Measurements from ENCODE around the gene SPHK1.

Gene SPHK1

GRCh38 chr17:76416457-76416856 is 32.0 kb downstream of the SPHK1 start:
- H3K79me2 ChIP-seq (ENCODE audit: insufficient read depth, low read length): peaks cover 91% of the 10 kb centered on the region
- no peak overlapping the region for H2AFZ ChIP-seq (ENCODE audit: low read length)
- TF ChIP-seq CTCF (conservative IDR thresholded peaks at IDR 0.05; ENCODE audit: low read length) (no peak), EZH2phosphoT487 (IDR thresholded peaks at IDR 0.05; ENCODE audit: borderline replicate concordance) (no peak)
- no peak overlapping the region for H3K9ac ChIP-seq (ENCODE audit: low read depth, low read length, poor library complexity, severe bottlenecking)
- H4K20me1 ChIP-seq (ENCODE audit: insufficient read depth, low read length, poor library complexity, severe bottlenecking): peaks cover 24% of the 10 kb centered on the region
- no peaks in the 10 kb centered on the region for H3K9me3 ChIP-seq (ENCODE audit: insufficient read depth, low read depth, low read length)
- H3K4me3 ChIP-seq (ENCODE audit: low read length, poor library complexity, severe bottlenecking): no peak overlapping the region
- H3K27me3 ChIP-seq (ENCODE audit: insufficient read depth, low read length, poor library complexity, severe bottlenecking): no peaks in the 10 kb centered on the region
- H3F3A ChIP-seq (ENCODE audit: low read depth): no peaks in the 10 kb centered on the region
- H3K4me1 ChIP-seq (ENCODE audit: insufficient read depth, low read length, poor library complexity, severe bottlenecking): no peaks in the 10 kb centered on the region
- no peak overlapping the region for H3K4me2 ChIP-seq (ENCODE audit: low read depth, low read length, poor library complexity, severe bottlenecking)
- H3K9me2 ChIP-seq (replicated peaks; ENCODE audit: low read depth, low read length): no peaks in the 10 kb centered on the region
- peaks cover 22% of the 10 kb centered on the region; the same call in 1 of the 2 replicates for H3K36me3 ChIP-seq (ENCODE audit: insufficient read depth, low read length)

- Histone ChIP-seq H3K9me3 (ENCODE audit: insufficient read depth, low read depth, low read length) (no peaks in the 10 kb centered on the region), H3K9me2 (replicated peaks; ENCODE audit: low read depth, low read length) (no peaks in the 10 kb centered on the region), H2AFZ (ENCODE audit: low read length) (no peak overlapping the region), H3F3A (ENCODE audit: low read depth) (no peaks in the 10 kb centered on the region), H3K79me2 (ENCODE audit: insufficient read depth, low read length) (peaks cover 91% of the 10 kb centered on the region), H3K36me3 (ENCODE audit: insufficient read depth, low read length) (peaks cover 20% of the 10 kb centered on the region; the same call in 1 of the 2 replicates), H3K27me3 (ENCODE audit: insufficient read depth, low read length, poor library complexity, severe bottlenecking) (no peaks in the 10 kb centered on the region), H4K20me1 (ENCODE audit: insufficient read depth, low read length, poor library complexity, severe bottlenecking) (peaks cover 24% of the 10 kb centered on the region), H3K4me2 (ENCODE audit: low read depth, low read length, poor library complexity, severe bottlenecking) (no peak overlapping the region), H3K9ac (ENCODE audit: low read depth, low read length, poor library complexity, severe bottlenecking) (no peak overlapping the region), H3K4me3 (ENCODE audit: low read length, poor library complexity, severe bottlenecking) (no peak overlapping the region), H3K4me1 (ENCODE audit: insufficient read depth, low read length, poor library complexity, severe bottlenecking) (no peaks in the 10 kb centered on the region)
- TF ChIP-seq CTCF (conservative IDR thresholded peaks at IDR 0.05; ENCODE audit: low read length): no peak
- TF ChIP-seq EZH2phosphoT487 (IDR thresholded peaks at IDR 0.05; ENCODE audit: borderline replicate concordance): no peak
Measured at GRCh38 chr17:76416899-76417298, 32.5 kb downstream of the SPHK1 start.

DNA sequence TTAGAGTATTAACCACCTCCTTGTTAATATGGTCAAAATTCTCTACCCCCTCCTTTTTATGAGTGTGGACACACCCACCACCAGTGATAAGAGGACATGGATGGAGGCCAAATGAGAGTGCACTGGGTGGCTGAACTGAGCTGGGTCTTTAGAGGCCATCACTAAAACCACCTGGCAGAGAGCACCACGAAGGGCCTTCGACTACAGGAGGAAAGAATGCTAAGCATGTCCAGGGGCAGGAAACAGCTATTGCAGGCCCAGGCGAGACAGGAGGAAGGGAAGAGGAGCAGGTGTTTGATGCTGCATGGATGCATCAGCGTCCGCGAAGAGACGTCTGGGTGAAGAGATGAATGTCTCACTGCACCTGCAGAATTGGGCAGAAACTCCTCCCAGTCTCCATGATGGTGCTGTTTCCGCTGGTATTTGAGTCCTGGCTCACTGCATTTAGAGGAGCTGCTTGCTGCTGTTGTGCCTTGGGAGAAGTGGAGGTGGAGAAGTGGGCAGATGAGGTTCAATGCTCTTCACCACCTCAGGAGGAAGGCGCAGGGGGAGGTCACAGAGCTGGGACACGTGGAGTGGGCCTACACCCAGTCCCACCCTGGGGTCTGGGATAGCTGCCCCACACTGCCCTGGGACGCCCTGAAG is 33.2 kb downstream of the SPHK1 start:
- Histone ChIP-seq H4K20me1 (ENCODE audit: insufficient read depth, low read length, poor library complexity, severe bottlenecking) (peaks cover 24% of the 10 kb centered on the region), H3F3A (ENCODE audit: low read depth) (no peaks in the 10 kb centered on the region), H3K9me2 (replicated peaks; ENCODE audit: low read depth, low read length) (no peaks in the 10 kb centered on the region), H3K79me2 (ENCODE audit: insufficient read depth, low read length) (peaks cover 92% of the 10 kb centered on the region), H2AFZ (ENCODE audit: low read length) (no peak overlapping the region), H3K9me3 (ENCODE audit: insufficient read depth, low read depth, low read length) (no peaks in the 10 kb centered on the region), H3K27me3 (ENCODE audit: insufficient read depth, low read length, poor library complexity, severe bottlenecking) (no peaks in the 10 kb centered on the region), H3K9ac (ENCODE audit: low read depth, low read length, poor library complexity, severe bottlenecking) (no peak overlapping the region), H3K4me2 (ENCODE audit: low read depth, low read length, poor library complexity, severe bottlenecking) (no peak overlapping the region), H3K36me3 (ENCODE audit: insufficient read depth, low read length) (peaks cover 21% of the 10 kb centered on the region; the same call in 1 of the 2 replicates), H3K4me3 (ENCODE audit: low read length, poor library complexity, severe bottlenecking) (no peak overlapping the region), H3K4me1 (ENCODE audit: insufficient read depth, low read length, poor library complexity, severe bottlenecking) (no peaks in the 10 kb centered on the region)
- no peak for TF ChIP-seq EZH2phosphoT487 (IDR thresholded peaks at IDR 0.05; ENCODE audit: borderline replicate concordance)
- no peak for TF ChIP-seq CTCF (conservative IDR thresholded peaks at IDR 0.05; ENCODE audit: low read length)
